ENCODE results near the gene SFXN2.

- TF ChIP-seq CTCF (IDR thresholded peaks at IDR 0.05) (no peak), POLR2A (IDR thresholded peaks at IDR 0.05) (no peak)
These were observed 47.5 kb downstream of the SFXN2 start for GRCh38 chr10:102761981-102762380.

Measured in esophagus squamous epithelium (tissue), 4 donors.